GM21381 (cell line): Measurements from ENCODE around the gene ITLN2.
"Not testable (repeated sequence)": the region's sequence is repeated elsewhere in the genome, so short reads cannot be mapped to it uniquely, and the experiment has no call there.

ENCODE experiments used
- ATAC-seq: cut with Tn5 transposase; IDR thresholded peaks from one replicate; pipeline ENCODE4 v1.9.1; 2021; ENCODE audit warnings: mild to moderate bottlenecking, moderate library complexity; ENCODE audit not compliant: unreplicated experiment

The ITLN2 gene

DNA sequence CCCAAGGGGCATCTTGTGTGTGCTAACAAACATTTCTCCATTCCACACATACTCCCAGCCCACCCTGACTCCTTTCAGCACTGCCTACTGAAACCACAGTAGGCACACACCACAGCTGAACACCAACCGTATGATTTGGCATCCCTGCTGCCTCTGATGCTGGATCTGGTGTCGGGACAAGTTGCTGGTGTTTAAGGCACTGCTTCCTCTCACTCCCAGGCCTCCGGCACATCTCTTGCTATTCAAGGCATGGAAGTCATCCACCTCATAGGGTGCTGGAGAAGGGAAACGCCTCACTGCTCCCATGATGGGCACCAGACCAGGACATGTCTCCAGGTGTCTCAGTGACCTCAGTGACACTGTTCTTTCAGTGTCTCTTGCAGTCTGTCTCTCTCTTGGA, 2.4 kb upstream of the ITLN2 start:
- no peak for ATAC-seq

- ATAC-seq = no peak
Observed at GRCh38 chr1:160953030-160953429, 1.6 kb downstream of the ITLN2 start.

DNA sequence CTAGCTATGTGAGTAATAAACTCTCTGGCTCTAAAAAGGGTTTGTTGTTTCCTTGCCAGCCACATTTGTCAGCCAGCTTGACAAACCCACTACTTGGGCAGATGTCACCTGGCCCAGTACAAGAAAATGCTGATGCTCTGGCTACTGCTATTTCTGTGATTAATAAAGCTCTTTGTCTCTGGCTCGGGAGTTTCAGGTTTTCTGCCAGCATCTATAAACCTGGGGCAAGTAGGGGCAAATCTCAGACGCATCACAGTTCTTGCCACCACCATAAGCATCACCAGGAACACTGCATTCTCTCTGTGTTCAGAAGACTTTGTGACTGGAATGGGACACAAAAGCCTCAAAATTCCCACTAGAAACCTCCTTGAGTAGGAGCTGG, 2.5 kb downstream of the ITLN2 start:
- ATAC-seq = no peak

GRCh38 chr1:160951443-160952128, 3.0 kb downstream of the ITLN2 start:
- ATAC-seq = no peak

- ATAC-seq = no peak
Observed at GRCh38 chr1:160950657-160951056, 4.0 kb downstream of the ITLN2 start.

- no peak for ATAC-seq
Observed at GRCh38 chr1:160949881-160950280, 4.7 kb downstream of the ITLN2 start.

- ATAC-seq = not testable (repeated sequence)
Observed at GRCh38 chr1:160949216-160949880, 5.3 kb downstream of the ITLN2 start.

DNA sequence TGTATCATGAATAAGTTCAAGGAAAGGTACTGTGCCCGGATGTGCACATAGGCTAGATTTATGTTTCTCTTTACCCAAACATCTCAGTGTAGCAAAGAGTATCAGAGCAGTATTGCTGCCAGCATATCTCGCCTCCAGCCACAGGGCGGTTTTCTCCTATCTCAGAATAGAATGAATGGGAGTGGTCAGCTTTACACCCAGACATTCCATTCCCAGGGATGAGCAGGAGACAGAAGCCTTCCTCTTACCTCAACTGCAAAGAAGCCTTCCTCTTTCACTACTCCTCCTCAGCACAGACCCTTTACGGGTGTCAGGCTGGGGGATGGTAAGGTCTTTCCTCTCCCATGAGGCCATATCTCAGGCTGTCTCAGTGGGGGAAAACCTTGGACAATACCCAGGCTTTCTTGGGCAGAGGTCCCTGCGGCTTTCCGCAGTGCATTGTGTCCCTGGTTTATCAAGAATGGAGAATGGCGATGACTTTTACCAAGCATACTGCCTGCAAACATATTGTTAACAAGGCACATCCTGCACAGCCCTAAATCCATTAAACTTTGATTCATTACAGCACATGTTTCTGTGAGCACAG, 7.3 kb downstream of the ITLN2 start:
- not testable (repeated sequence) for ATAC-seq

- ATAC-seq = not testable (repeated sequence)
Observed at GRCh38 chr1:160945881-160946280, 8.7 kb downstream of the ITLN2 start.

DNA sequence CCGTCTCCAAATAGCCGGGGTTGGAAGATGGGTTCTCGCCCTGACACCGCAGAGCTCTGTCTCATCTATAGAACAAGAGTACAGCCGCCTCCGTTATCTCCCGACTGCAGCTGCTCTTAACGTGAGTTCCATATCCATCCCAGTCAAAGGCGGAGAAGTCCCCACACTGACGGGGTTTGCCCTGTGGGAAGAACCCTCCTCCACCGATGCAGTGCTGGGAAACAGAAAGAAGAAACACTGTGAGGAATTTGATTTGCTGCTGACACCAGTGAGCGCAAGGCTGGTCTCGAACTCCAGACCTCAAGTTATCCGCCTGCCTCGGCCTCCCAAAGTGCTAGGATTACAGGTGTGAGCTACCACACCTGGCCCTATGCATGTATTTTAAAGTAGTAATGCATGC, 9.5 kb downstream of the ITLN2 start:
- no peak for ATAC-seq

- no peak for ATAC-seq
Observed at GRCh38 chr1:160942926-160943325, 11.7 kb downstream of the ITLN2 start.

- ATAC-seq = not testable (repeated sequence)
Observed at GRCh38 chr1:160936666-160937065, 17.9 kb downstream of the ITLN2 start.

GRCh38 chr1:160935527-160936258, 18.9 kb downstream of the ITLN2 start:
- no peak for ATAC-seq

DNA sequence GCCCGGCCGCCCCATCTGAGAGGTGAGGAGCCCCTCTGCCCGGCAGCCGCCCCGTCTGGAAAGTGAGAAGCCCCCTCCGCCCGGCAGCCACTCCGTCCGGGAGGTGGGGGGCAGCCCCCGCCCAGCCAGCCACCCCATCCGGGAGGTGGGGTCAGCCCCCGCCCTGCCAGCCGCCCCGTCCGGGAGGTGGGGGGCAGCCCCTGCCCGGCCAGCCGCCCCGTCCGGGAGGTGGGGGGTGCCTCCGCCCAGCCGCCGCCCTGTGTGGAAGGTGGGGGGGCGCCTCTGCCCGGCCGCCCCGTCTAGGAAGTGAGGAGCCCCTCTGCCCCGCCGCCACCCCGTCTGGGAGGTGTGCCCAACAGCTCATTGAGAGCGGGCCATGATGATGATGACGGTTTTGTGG, 21.3 kb downstream of the ITLN2 start:
- ATAC-seq = not testable (repeated sequence)

DNA sequence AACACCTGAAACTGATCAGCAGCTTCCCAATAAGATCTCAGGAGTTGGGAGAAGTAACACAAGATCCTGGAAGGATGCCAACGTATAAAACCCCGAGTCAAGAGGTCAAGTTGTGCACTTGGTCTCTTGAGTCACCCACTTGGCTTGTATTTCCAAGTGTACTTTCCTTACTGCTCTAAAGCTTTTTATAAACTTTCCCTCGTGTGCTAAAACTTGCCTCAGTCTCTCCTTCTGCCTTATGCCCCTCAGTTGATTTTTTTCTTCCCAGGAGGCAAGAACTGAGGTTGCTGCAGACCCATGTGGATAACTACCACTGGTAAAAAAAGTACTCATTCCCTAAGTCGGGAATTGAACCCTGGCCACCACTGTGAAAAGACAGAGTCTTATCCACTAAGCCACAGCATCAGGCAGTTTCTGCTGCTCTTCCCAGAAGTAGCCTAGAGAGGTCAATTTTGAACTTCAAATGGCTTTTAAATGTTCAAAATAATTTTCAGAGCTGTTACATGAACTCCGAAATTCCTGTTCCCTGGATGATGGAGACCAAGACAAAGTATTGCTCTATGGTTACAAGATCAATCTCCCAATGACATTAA, 28.9 kb downstream of the ITLN2 start:
- ATAC-seq = no peak

GRCh38 chr1:160924791-160925651, 29.6 kb downstream of the ITLN2 start:
- ATAC-seq = no peak

GRCh38 chr1:160916666-160917065, 37.9 kb downstream of the ITLN2 start:
- no peak for ATAC-seq

DNA sequence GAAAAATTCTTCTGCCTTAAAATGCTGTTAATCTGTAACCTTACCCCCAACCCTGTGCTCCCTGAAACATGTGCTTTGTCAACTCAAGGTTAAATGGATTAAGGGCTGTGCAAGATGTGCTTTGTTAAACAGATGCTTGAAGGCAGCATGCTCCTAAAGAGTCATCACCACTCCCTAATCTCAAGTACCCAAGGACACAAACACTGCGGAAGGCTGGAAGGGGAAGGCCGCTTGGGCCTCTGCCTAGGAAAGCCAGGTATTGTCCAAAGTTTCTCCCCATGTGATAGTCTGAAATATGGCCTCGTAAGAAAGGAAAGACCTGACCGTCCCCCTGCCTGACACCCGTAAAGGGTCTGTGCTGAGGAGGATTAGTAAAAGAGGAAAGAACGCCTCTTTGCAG, 41.4 kb downstream of the ITLN2 start:
- ATAC-seq = not testable (repeated sequence)

GRCh38 chr1:160911925-160912324, 42.7 kb downstream of the ITLN2 start:
- no peak for ATAC-seq

GRCh38 chr1:160911441-160911840, 43.2 kb downstream of the ITLN2 start:
- no peak for ATAC-seq
